Activated naive CD4-positive, alpha-beta T cell treated with anti-CD3 and anti-CD28 coated beads for 36 hours (primary cell): ENCODE data around the gene FDPS. TPM values are rescaled to one million over a fixed set of nuclear protein-coding genes. Genes with fewer than 3 reads are reported as not detected.
A peak's percentile ranks its signal among the peaks of the same experiment; 100 is the strongest.

Experiments used
- CTCF ChIA-PET: fragments of 350-600 bp; sonication (Branson Sonifier 250); formaldehyde crosslinking; loops from one replicate; lab custom pipeline; 2021; ENCODE audit warnings: antibody characterized with exemption; lab: Charles Lee
- DNase-seq: peaks from one replicate; pipeline ENCODE4 v3.0.0-alpha.2; 2020
- H3K27ac Mint-ChIP-seq: one replicate; pipeline ENCODE4 v1.8.0; 2021; ENCODE audit warnings: mild to moderate bottlenecking, mixed read lengths
- H3K27me3 Mint-ChIP-seq: one replicate; pipeline ENCODE4 v1.8.0; 2021; ENCODE audit warnings: low read depth, mixed read lengths
- H3K36me3 Mint-ChIP-seq: one replicate; pipeline ENCODE4 v1.8.0; 2021; ENCODE audit warnings: low read depth, mixed read lengths
- H3K4me1 Mint-ChIP-seq: one replicate; pipeline ENCODE4 v1.8.0; 2021; ENCODE audit warnings: low read depth, mixed read lengths
- H3K4me3 Mint-ChIP-seq: one replicate; pipeline ENCODE4 v1.8.0; 2021; ENCODE audit warnings: mild to moderate bottlenecking, moderate library complexity, mixed read lengths
- H3K9me3 Mint-ChIP-seq: one replicate; pipeline ENCODE4 v1.8.0; 2021; ENCODE audit warnings: mixed read lengths
- intact Hi-C: fragments of 100-400 bp; cut with micrococcal nuclease; formaldehyde crosslinking; loops from one replicate; pipeline ENCODE4 v1.15.1; 2023
- total RNA-seq, 2 experiments: library from RNA; stranded (reverse); gene quantifications; one replicate each; pipeline ENCODE4 v1.2.3, GENCODE V29; 2021

FDPS gene
- total RNA-seq, 2 experiments from 2014 or later, result 332 to 333 TPM

DNA sequence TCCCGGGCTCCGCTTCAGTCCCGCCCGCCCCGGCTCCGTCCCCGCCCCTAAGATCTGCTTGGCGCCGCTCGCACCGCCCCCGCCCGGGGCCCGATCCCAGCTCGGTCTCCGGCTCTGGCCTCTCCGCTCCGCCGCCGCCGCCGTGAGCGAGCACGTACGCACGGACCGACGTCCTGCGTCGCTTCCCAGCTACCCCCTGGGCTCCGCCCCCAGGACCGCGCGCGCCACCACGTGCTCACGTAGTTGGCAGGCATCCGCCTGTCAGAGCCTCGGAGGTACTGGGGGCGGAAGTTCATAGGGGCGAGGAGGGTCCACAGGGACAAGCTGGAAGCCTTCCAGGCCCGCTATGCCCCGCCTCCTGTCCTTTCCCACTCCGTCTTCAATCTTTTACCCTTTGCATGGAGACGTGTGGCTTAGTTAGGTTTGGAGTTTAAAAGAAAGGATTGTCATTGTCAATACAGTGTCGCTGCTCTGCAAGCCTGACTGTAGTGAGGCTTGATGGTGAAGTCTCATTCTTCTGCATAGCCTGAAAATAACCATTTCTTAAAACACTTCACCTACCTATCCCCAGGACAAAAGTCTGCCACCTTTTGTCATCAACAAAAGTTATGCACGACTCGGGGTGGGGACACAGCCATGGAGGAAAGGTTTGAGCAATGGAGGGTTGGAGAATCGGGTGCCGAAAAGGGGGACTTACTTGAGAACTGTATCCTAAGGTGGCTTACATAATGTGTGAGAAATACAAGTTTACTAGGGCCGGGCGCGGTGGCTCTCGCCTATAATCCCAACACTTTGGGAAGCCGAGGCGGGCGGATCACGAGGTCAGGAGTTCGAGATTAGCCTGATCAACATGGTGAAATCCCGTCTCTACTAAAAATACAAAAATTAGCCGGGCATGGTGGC lies 35.1 kb upstream of the FDPS start, which contains the start of gene CLK2:
CLK2 (minus strand) TSS at position 162 of the 903 bp plus-strand sequence. CDS start 2,527 bp downstream, outside the sequence.
- peak; percentile 97 for DNase-seq
- Mint-ChIP-seq H3K36me3 (peaks cover 28% of the 10 kb centered on the region), H3K4me3 (peak within 1 kb of the TSS; percentile 94), H3K9me3 (no peaks in the 10 kb centered on the region), H3K27ac (peak within 1 kb of the TSS; percentile 93), H3K4me1 (peaks cover 43% of the 10 kb centered on the region), H3K27me3 (no peaks in the 10 kb centered on the region)
- intact Hi-C loops, result loop anchor here (1.0 to 10.0 kb wide), 9 partner anchors 11 to 701 kb away; partner anchors contain the start of genes ARHGEF2, ASH1L, ENTREP3 and FDPS
- CTCF ChIA-PET, result interaction anchor here (0.7 to 4.3 kb wide), 8 partner anchors 10 to 188 kb away, joined by 3 to 26 read pairs (median 4); partner anchors contain the start of gene FDPS

DNA sequence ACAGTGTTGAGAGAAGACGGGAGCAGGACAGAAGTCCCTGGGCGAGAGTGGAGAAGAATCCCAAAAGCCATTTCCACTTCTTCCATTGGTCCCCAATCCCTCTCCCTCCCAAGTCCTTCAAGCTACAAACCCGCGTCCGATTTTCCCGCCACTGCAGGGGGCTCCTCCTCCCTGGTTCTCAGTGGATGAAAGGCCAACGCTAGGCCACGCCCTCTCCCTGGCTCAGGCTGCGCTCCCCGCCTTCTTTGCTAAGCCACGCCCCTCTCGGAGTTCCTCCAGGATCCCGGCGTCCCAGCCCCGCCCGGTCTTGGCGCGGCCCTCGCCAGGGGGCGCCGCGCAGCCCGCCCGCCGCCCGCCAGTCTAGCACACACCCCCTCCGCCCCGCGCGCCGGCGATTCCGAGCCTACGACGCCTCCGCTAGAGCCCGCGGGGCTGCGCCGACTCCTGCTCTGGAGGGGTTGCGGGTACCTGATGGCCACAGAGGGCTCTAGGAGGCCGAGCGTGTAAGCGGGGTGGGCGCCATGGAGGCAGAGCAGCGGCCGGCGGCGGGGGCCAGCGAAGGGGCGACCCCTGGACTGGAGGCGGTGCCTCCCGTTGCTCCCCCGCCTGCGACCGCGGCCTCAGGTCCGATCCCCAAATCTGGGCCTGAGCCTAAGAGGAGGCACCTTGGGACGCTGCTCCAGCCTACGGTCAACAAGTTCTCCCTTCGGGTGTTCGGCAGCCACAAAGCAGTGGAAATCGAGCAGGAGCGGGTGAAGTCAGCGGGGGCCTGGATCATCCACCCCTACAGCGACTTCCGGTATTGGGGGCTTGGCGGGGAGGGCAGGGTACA lies 31.4 kb upstream of the FDPS start, which contains the start of gene HCN3:
HCN3 (plus strand) TSS at position 394 of the 832 bp plus-strand sequence; CDS start at position 522, 128 bp downstream.
- intact Hi-C loops, result loop anchor here (1.0 to 10.0 kb wide), 4 partner anchors 31 to 698 kb away; partner anchors contain the start of genes ARHGEF2, ASH1L and FDPS
- no peak within 1 kb of the TSS for H3K27ac Mint-ChIP-seq

DNA sequence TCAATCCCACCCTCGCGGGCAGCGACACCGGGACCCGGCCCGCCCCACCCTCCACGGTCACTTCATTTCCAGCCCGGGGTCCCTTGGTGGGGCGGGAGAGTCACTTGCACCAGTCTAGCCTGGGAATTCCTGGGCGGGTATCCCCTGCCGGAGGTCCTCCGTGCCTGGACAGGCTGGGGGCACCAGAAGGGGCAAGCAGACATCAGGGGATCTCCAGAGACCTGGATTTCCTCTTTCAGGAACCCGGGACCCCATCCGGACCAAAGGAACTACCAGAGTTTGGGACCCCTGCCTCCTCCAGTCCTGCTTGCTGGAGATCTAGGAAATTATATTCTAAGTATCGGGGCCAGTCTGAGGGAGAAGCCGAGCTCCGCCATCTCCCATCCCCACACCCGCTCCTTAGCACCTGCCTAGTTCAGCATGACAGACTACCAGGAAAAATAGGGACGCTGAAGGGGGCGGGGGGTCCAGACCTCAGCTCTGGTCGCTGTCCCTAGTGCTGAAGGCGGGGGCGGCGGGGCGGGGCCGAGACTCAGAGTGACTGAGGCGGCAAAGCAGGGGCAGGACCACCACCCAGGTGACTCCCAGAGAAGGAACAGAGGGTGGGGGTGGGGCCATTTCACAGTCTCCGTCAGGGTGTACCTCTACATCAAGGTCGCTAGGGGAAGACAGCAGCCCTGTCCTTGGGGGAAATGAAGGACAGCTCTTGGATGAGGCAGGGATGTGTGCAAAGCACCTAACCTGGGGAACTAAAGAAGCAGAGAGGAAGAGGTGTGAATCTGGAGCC lies 30.6 kb upstream of the FDPS start:
- Mint-ChIP-seq H3K27me3 (no peaks in the 10 kb centered on the region), H3K4me3 (peak overlapping the region; percentile 62), H3K36me3 (no peaks in the 10 kb centered on the region), H3K27ac (no peak overlapping the region), H3K4me1 (peaks cover 24% of the 10 kb centered on the region), H3K9me3 (no peaks in the 10 kb centered on the region)
- CTCF ChIA-PET, result interaction anchor here (0.6 to 2.3 kb wide), 4 partner anchors 10 to 323 kb away, joined by 3 to 14 read pairs (median 4); no protein-coding TSS in a partner anchor
- peak; percentile 86 for DNase-seq
- intact Hi-C loops, result loop anchor here (1.0 to 10.0 kb wide), 5 partner anchors 28 to 697 kb away; partner anchors contain the start of genes ARHGEF2, ASH1L and FDPS

More for the DNA sequence above, 31.4 kb upstream of the FDPS start, which contains the start of gene HCN3:
- Mint-ChIP-seq H3K4me3 (peak within 1 kb of the TSS; percentile 62), H3K9me3 (no peaks in the 10 kb centered on the region), H3K27me3 (no peaks in the 10 kb centered on the region), H3K4me1 (peaks cover 30% of the 10 kb centered on the region), H3K36me3 (peaks cover 4% of the 10 kb centered on the region)
- CTCF ChIA-PET, result interaction anchor here (0.6 to 3.1 kb wide), 7 partner anchors 11 to 46 kb away, joined by 3 to 17 read pairs (median 4); no protein-coding TSS in a partner anchor
- peak; percentile 96 for DNase-seq

DNA sequence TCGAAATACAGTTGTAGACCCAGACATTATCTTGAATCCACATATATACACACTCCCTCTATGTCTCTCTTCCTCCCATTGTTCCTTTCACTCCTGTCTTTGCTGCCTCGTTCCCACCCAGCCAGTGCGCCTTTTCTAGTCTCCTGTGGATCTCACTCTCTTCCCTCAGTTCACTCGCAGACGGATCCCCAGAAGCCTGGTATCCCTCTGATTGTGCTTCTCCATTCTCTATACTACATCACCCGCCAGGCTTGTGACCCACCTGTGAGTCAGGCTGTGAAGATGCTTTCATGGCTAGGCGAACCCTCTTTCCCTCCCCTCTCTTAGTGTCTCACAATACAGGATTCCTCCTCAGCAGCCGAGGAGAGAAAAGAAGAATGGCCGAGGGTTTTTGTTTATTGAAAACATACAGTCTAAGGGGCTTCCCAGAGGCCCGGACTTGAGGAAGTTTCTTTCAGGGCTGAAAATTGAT lies 29.9 kb upstream of the FDPS start:
- no peak overlapping the region for H3K27ac Mint-ChIP-seq
- CTCF ChIA-PET, result interaction anchor here (0.6 to 2.3 kb wide), 5 partner anchors 10 to 323 kb away, joined by 3 to 14 read pairs (median 3); no protein-coding TSS in a partner anchor
- peak overlapping the region; percentile 62 for H3K4me3 Mint-ChIP-seq
- no peaks in the 10 kb centered on the region for H3K9me3 Mint-ChIP-seq
- no peaks in the 10 kb centered on the region for H3K36me3 Mint-ChIP-seq
- peaks cover 19% of the 10 kb centered on the region for H3K4me1 Mint-ChIP-seq
- no peaks in the 10 kb centered on the region for H3K27me3 Mint-ChIP-seq
- intact Hi-C loops, result loop anchor here (1.0 to 10.0 kb wide), 3 partner anchors 28 to 696 kb away; partner anchors contain the start of genes ARHGEF2 and ASH1L
- no peak for DNase-seq

DNA sequence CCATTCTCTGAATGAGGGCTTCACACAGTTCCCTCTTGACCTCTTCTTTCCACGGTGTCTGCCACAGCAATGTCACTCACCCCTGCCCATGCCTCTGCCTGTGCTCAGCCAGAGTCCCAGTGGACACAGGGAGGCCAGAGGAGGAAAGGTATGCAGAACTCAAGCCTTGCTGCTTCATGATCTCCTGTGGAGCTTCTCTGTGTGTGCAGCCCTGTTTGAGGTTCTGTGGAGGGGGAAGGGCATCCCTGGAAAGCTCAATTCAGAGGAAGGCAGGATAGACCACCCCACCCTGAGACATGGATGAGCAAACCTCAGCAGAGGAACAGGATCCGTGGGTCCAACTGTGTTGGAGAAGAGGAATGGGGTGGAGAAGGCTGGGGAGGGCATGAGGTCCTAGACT lies 29.4 kb upstream of the FDPS start:
- Mint-ChIP-seq H3K27ac (no peak overlapping the region), H3K9me3 (no peaks in the 10 kb centered on the region), H3K4me3 (no peak overlapping the region), H3K4me1 (peaks cover 17% of the 10 kb centered on the region), H3K36me3 (no peaks in the 10 kb centered on the region), H3K27me3 (no peaks in the 10 kb centered on the region)
- CTCF ChIA-PET, result interaction anchor here (0.9 to 2.3 kb wide), 5 partner anchors 9 to 45 kb away, joined by 3 to 14 read pairs (median 4); no protein-coding TSS in a partner anchor
- intact Hi-C loops, result loop anchor here (10.0 kb wide), 2 partner anchors 286 to 696 kb away; partner anchors contain the start of genes ARHGEF2 and ASH1L
- DNase-seq, result no peak

DNA sequence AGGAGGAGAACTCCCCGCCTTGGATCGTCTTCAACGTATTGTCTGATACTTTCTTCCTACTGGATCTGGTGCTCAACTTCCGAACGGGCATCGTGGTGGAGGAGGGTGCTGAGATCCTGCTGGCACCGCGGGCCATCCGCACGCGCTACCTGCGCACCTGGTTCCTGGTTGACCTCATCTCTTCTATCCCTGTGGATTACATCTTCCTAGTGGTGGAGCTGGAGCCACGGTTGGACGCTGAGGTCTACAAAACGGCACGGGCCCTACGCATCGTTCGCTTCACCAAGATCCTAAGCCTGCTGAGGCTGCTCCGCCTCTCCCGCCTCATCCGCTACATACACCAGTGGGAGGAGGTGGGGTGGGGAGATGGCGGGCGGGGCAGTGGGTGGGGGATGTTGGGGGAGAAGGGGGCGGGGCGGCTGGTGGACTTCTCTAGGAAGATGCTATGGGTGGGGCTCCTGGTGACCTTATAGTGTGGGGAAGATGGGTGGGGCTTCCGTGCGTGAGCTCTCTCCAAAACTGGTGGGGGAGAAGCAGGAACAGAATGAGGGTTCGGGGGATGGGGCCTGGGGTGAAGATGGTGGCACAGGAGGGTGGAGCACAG lies 26.1 kb upstream of the FDPS start:
- CTCF ChIA-PET, result no interaction called here
- Mint-ChIP-seq H3K27me3 (no peaks in the 10 kb centered on the region), H3K36me3 (no peaks in the 10 kb centered on the region), H3K4me1 (peaks cover 3% of the 10 kb centered on the region), H3K9me3 (no peaks in the 10 kb centered on the region), H3K4me3 (no peak overlapping the region), H3K27ac (no peak overlapping the region)
- DNase-seq, result no peak
- intact Hi-C loops, result no loop called here

DNA sequence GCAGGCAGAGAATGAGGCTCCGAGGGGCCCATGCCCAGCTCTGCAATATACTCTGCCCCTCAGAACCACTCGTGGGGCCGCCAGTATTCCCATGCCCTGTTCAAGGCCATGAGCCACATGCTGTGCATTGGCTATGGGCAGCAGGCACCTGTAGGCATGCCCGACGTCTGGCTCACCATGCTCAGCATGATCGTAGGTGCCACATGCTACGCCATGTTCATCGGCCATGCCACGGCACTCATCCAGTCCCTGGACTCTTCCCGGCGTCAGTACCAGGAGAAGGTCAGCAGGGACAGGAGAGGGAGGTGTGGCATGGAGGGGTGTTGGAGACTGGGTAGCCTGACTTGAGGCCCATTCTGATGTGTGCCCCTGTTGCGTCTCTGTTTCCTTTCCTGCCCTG lies 24.2 kb upstream of the FDPS start:
- Mint-ChIP-seq H3K27ac (no peak overlapping the region), H3K36me3 (no peaks in the 10 kb centered on the region), H3K4me3 (no peak overlapping the region), H3K9me3 (no peaks in the 10 kb centered on the region), H3K27me3 (no peaks in the 10 kb centered on the region), H3K4me1 (no peaks in the 10 kb centered on the region)
- intact Hi-C loops, result no loop called here
- DNase-seq, result no peak
- CTCF ChIA-PET, result no interaction called here

DNA sequence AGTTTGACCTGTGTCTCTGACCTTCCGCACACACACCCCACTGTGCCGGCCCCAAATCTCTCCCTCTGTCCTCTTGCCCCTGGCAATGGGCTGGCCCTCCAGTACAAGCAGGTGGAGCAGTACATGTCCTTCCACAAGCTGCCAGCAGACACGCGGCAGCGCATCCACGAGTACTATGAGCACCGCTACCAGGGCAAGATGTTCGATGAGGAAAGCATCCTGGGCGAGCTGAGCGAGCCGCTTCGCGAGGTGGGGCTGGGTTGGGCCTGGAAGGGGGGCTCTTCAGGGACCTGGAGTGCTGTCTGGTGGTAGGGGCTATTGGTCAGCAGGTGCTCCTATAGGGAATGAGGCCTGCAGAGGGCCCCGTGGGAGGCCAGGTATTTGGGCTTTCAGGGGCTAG lies 23.6 kb upstream of the FDPS start:
- Mint-ChIP-seq H3K4me3 (no peak overlapping the region), H3K27ac (no peak overlapping the region), H3K27me3 (no peaks in the 10 kb centered on the region), H3K36me3 (no peaks in the 10 kb centered on the region), H3K4me1 (no peaks in the 10 kb centered on the region), H3K9me3 (no peaks in the 10 kb centered on the region)
- DNase-seq, result no peak
- CTCF ChIA-PET, result interaction anchor here (0.5 kb wide), 1 partner anchor 364 kb away, joined by 3 read pairs; no protein-coding TSS in a partner anchor
- intact Hi-C loops, result no loop called here

DNA sequence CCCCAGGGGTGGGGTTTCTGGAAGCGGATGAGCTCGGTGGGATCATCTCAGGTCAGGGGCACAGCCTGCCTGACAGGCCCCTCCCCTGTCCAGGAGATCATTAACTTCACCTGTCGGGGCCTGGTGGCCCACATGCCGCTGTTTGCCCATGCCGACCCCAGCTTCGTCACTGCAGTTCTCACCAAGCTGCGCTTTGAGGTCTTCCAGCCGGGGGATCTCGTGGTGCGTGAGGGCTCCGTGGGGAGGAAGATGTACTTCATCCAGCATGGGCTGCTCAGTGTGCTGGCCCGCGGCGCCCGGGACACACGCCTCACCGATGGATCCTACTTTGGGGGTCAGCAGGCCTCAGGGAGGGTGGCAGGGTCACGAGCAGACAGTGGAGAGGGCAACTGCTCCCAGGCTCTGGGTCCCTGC lies 23.0 kb upstream of the FDPS start:
- H3K36me3 Mint-ChIP-seq, result no peaks in the 10 kb centered on the region
- intact Hi-C loops, result no loop called here
- DNase-seq, result no peak
- CTCF ChIA-PET, result interaction anchor here (0.5 kb wide), 1 partner anchor 363 kb away, joined by 3 read pairs; no protein-coding TSS in a partner anchor
- H3K4me1 Mint-ChIP-seq, result no peaks in the 10 kb centered on the region
- H3K27ac Mint-ChIP-seq, result no peak overlapping the region
- H3K9me3 Mint-ChIP-seq, result no peaks in the 10 kb centered on the region
- H3K4me3 Mint-ChIP-seq, result no peak overlapping the region
- no peaks in the 10 kb centered on the region for H3K27me3 Mint-ChIP-seq

DNA sequence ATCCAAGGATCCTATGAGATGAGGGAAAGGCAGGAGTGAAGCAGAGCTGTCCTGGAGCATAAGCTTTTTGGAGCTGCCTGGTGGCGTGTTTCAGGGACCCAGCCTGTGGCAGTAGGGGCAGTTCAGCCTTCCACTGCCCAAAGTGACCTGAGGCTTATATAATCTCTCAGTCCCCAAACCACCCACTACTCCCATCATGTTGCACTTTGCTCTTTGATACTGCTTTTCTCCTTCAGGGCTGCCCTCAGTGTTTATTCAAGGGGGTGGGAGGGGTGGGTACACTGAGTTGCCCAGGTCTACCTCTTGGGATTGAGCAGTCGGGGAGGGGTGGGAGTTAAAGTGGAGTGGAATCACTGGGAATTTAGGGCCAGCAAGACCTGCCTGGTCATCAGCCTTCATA lies 22.1 kb upstream of the FDPS start:
- intact Hi-C loops, result no loop called here
- CTCF ChIA-PET, result interaction anchor here (0.9 kb wide), 1 partner anchor 36 kb away, joined by 3 read pairs; no protein-coding TSS in a partner anchor

More for the DNA sequence above, 22.1 kb upstream of the FDPS start:
- no peak for DNase-seq
- no peaks in the 10 kb centered on the region for H3K9me3 Mint-ChIP-seq
- no peaks in the 10 kb centered on the region for H3K27me3 Mint-ChIP-seq
- H3K27ac Mint-ChIP-seq, result no peak overlapping the region
- no peaks in the 10 kb centered on the region for H3K4me1 Mint-ChIP-seq
- no peak overlapping the region for H3K4me3 Mint-ChIP-seq
- no peaks in the 10 kb centered on the region for H3K36me3 Mint-ChIP-seq
